NCI-H1092 treated with DMSO at 0.1 percent for 48 hours (cell line): Measurements from ENCODE around the gene CRACR2B.

Experiments used
- DNase-seq: peaks from one replicate; lab custom pipeline; 2025; lab: John Stamatoyannopoulos, UW

Gene CRACR2B

DNA sequence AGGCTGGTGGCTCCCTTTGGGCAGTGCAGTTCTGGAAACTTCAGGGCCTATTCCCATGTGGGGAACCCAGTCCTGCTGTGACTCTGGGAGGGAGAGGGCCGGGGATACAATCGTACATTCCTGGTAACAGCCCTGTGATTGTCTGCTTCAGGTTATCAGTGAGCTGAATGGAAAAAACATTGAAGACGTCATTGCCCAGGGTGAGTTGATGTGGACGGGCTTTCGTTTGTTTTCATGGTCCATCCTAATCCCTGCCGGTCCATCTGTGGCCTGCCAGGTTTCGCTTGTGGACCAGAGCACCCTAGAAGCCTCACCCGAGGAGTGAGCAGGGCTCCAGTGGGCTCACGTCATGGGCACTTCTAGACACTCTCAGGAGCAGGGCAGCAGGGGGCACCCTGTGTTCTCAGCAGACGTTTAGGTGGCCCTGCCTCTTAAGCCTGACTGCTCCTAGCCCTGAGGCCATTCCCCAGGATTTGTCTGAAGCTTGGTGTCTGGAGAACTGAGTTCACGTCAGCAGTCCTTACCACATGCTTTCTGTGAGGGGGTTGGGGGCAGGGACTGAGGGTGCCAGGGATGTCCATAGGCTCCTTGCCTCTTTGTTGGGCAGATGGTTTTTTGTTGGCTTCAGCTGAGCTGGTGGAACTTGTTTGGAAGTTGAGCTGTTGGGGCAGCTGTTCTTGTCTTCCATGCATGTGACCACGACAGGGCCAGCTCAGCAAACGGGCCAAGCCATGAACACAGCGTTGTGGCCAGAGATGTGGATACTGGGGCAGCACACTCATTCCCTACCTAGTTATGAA lies 16.1 kb upstream of the CRACR2B start:
- DNase-seq, result no peak

DNA sequence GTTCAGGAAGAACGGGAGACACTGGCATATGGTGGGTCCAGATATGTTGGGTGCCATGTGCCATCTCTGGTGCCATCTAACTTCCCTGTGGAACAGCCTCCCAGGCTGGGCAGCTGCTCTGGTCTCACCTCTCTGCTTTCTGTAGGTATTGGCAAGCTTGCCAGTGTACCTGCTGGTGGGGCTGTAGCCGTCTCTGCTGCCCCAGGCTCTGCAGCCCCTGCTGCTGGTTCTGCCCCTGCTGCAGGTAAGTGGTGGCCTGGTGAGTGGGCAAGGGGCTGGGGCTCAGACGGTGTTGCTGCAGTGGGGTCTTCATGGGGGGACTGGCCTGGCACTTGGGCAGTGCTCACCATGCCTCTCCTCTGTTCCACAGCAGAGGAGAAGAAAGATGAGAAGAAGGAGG lies 15.3 kb upstream of the CRACR2B start:
- no peak for DNase-seq

DNA sequence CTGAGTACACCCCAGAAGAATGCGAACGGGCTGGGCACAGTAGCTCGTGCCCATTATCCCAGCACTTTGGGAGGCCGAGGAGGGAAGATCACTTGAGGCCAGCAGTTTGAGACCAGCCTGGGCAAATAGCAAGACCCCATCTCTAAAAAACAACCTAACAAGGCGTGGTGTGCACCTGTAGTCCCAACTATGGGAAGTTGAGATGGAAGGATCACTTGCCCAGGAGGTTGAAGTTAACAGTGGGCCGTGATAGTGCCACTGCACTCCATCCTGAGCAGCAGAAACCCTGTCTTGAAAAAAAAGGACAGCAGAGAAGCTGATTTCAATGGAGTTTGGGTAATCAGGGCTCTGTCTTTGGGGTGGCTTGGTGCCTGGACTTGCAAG lies 14.7 kb upstream of the CRACR2B start:
- DNase-seq, result no peak

DNA sequence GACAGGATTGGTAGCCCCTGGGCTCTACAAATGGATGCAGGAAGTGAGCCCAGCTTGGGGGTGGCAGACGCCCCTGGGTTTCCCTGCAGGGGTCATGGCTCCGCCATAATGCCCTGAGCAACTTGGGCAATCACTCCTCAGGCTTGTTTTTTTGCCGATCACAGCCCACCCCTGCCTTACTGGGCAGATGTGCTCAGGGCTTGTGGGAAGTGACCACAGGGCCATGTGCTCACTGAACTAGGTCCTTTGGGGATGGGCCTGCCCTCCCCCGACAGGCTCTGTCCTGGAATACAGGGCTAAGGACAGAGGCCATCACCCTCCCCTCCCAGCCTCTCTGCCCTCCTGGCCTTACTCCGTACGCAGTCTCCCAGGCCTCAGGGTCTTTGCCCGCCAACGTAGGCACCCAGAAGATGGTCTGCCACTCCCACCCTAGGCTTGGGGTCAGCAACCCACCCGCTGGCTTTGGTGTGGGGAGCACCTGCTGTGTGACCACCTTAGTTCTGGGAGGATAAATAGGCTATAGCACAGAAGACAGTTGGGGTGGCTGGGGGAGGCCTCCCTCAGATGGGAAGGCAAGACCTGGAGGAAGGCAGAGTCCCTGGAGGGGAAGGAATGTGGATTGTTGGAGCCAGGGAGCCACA lies 14.1 kb upstream of the CRACR2B start:
- DNase-seq, result no peak

DNA sequence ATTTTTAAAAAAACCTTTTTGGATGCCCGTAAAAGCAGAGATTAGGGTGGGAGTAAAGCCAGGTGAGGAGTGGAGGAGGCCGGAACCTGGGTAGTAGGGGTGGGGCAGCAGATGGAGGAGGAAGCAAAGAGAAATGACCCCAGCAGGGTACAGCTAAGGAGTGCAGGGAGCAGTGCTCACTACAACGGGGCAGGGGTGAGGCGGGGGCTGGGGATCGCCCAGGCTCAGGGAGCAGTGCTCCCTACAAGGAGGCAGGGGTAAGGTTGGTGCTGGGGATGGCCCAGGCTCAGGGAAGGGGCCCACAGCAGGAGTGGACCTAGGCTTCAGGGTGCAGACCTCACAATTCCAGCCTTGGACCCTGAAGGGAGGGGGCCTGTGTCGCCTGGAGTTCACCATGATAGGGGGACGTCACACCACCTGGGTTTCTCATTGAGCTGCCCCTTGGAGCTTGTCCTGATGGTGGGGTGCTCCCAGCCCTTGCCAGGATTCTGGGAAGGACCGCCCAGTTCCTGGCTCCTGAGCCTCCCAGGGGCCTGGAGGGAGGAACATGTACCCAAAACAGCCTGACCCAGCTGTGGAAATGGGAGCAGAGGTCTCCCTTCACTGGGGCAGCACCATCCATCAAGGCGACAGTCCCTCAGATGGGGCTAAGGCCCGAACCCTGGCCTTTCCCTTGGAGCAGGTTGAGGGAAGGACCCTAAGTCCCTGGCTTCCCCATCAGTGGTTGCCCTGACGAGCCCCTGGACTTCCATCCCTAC lies 11.9 kb upstream of the CRACR2B start:
- DNase-seq, result no peak

DNA sequence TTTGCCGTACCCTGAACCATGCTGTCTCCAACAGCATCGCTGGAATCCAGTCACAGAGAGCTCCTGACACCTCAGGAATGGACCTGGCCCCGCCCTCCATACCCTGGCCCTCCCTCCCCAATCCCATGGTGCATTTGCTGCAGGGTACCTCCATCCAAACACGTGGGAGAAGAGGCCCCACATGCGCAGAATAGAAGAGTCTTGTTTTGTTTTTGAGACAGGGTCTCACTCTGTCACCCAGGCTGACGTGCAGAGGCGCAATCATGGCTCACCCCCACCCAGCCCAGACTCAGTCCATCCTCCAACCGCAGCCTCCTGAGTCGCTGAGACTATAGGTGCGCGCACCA lies 11.3 kb upstream of the CRACR2B start:
- DNase-seq, result no peak

DNA sequence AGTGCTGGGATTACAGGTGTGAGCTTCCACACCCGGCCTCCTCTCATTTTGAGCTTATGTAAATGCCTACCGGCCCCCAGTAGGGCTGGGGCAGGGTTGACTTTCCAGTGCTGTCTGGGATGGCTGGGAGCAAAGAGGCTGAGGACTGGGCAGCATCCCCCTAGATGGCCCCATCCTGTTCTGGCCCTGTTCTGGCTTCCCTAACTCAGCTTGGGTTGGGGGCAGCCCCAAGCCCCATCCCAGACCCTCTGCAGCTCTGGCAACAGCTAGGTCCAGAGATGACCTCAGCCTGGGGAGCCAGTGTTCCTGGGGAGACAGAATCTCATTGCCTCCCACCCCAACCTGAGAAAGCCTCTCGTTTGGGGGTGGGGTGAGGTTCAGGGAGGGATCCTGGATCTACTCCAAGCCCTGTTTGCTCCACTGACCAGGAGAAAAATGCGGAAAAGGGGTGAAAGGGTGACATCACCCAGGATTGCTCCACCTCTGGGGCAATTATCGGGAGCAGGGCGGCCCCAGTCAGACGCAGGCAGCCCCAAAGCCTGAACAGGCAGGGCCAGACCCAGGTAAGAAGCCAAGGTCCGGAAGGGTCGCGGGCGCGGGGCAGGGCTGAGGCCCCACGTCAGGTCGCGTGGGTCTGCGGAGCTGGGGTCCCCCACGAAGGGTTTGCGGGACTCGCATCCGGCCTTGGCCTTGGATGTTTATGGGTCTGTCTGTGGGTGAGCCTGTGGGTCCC lies 9.2 kb upstream of the CRACR2B start, which contains the start of gene PNPLA2:
Gene PNPLA2, plus strand, starts transcription at position 519 of the 733 bp plus-strand sequence. CDS start 805 bp downstream, outside the sequence.
- DNase-seq, result no peak

DNA sequence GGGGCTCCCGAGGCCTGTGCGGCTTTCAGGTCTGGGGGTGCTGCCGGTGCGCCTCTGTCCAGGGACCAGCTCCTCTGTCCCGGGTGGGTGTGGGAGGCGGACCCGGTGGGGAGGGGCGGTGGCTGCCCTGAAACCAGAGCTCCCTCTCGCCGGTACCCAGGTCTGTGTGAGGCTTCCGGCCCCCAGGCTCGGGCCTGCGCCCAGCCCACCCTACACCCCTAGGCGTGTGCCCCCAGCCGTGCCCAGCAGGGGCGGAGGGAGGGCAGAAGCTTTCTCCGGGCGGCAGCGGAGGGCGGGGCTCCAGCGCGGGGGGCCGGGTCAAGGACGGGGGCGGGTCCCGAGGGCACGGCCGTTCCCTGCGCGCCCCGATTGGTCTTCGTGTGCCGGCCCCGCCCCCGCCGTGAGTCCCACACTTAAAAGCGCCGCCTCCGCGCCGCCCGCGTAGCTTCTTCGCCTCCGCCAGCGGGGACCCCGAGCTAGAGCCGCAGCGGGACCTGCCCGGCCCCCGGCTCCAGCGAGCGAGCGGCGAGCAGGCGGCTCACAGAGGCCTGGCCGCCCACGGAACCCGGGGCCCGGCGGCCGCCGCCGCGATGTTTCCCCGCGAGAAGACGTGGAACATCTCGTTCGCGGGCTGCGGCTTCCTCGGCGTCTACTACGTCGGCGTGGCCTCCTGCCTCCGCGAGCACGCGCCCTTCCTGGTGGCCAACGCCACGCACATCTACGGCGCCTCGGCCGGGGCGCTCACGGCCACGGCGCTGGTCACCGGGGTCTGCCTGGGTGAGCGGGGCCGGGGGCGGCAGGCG lies 8.4 kb upstream of the CRACR2B start:
- DNase-seq, result peak; percentile 84

DNA sequence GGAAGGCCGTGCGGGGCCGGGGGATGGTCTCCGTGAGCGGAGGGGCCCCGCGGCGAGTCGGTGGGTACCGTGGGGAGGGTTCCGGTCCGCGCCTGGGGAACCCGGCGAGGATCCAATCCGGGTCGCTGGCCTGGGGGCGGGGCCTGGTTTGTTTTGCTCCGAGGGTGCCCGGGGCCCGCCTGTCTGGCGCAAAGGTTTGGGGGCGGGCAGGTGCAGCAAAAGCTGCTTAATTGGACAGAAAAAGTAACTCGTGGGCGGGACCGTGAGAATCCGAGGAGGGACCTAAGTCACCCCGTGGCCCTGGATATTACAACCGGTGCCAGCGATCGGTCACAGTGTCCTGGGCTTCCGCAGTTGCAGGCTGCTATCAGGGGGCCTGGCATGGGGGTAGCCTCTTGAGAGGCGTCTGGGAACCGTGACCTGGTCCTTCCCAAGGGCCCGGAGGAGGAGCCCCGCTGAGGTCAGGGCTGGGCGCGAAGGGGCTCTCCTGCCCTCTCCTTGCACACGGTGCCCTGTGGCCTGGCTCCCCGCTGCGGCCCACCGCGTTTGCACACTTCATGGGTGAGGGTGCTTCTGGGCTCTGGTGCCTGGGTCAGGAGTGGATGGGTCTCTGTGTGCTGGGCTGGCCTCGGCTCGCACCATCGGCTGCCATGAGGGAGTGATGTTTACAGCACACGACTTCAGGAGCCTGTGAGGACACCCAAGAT lies 7.6 kb upstream of the CRACR2B start:
- DNase-seq, result peak; percentile 44

DNA sequence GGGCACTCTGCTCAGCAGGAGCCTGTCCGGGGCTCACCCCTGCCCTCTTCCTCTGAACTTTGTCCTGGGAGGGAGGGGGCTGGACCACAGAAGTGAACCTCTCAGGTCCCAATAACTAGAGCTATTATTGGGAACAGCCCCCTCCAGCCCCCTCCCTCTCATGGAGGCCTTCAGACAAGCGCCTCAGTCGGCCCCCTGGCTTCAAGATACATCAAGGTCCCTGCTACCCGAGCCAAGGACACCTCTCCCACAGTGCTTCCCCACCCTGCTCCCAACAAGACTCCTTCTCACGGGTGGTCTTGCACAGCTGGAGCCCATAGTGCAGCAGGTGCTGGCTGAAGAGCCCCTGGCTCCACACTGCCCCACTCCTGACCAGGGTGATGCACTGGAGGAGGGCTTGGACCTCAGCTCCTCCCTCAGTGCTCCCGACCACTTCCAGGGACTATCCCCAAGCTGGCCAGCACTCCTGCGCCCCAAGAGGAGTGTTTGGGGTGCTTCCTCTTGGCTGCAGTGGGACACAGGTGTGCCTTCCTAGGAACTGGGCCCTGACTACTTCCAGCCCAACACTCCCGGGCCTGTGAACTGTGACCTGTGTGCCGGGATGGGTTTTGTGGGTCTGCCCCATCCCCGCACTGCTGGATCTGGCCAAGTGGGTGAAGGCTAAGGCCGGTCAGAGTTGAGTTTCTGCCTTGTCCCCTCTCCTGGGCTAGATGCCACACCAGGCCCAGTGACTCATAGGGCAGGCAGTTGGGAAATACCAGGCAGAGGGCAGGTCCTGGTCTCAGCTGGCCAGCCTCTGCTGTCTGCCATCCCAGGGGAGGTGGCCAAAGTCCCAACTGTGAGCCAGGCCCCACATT lies 6.8 kb upstream of the CRACR2B start:
- no peak for DNase-seq

DNA sequence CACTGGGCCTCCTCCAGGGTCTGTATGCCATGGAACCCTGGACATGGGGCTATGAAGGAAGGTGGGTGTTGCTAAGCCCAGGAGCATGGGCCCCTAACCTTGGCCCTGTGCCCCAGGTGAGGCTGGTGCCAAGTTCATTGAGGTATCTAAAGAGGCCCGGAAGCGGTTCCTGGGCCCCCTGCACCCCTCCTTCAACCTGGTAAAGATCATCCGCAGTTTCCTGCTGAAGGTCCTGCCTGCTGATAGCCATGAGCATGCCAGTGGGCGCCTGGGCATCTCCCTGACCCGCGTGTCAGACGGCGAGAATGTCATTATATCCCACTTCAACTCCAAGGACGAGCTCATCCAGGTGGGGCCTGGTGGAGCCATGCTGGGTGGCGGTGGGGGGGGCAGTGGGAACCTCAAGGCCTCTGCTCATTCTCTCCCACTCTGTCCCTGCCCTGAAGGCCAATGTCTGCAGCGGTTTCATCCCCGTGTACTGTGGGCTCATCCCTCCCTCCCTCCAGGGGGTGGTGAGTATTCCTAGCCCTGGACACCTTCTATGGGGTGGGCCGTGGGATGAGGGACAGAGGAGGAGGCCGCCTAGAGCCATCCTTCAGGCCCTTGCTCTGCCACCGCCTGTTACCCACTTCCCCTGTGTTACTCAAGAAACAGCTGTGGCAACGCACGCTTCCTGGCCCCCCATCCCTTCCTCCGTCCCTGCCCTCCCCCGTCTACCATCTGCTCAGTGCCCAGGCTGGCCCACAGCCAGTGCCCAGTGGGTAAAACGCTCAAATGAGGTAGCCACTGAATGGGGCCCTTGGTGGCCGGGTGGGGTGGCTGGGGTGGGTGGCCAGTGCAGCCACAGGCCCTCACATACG lies 6.0 kb upstream of the CRACR2B start:
- DNase-seq, result no peak

DNA sequence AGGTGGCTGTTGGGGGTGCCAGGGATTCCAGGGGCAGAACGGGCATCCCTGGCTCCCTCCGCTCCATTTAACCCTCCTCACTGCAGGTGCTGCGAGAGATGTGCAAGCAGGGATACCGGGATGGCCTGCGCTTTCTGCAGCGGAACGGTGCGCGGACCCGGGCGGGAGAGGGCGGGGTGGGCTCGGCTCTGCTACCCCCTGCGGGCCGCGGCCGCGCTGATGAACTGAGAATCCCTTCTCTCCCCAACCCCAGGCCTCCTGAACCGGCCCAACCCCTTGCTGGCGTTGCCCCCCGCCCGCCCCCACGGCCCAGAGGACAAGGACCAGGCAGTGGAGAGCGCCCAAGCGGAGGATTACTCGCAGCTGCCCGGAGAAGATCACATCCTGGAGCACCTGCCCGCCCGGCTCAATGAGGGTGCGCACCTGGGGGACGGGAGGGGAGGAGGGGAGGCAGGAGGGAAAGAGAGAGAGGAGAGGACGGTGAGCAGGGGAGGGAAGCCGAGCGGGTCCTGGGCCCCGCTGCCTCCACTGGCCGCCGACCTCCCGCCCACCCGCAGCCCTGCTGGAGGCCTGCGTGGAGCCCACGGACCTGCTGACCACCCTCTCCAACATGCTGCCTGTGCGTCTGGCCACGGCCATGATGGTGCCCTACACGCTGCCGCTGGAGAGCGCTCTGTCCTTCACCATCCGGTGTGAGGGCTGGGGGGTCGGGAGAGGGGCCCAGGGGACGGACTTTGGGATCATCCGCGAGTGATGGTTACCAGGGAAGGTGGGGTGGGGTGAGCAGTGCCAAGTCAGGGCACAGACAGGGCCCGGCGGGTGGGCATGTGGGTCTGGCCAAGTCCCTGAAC lies 4.1 kb upstream of the CRACR2B start:
- no peak for DNase-seq

DNA sequence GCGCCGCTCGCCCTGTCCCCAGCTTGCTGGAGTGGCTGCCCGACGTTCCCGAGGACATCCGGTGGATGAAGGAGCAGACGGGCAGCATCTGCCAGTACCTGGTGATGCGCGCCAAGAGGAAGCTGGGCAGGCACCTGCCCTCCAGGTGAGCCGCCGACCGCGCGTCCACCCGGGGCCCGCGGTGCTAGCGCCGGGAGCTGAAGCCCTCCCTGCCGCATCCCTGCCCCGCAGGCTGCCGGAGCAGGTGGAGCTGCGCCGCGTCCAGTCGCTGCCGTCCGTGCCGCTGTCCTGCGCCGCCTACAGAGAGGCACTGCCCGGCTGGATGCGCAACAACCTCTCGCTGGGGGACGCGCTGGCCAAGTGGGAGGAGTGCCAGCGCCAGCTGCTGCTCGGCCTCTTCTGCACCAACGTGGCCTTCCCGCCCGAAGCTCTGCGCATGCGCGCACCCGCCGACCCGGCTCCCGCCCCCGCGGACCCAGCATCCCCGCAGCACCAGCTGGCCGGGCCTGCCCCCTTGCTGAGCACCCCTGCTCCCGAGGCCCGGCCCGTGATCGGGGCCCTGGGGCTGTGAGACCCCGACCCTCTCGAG lies 3.3 kb upstream of the CRACR2B start:
- peak; percentile 88 for DNase-seq

DNA sequence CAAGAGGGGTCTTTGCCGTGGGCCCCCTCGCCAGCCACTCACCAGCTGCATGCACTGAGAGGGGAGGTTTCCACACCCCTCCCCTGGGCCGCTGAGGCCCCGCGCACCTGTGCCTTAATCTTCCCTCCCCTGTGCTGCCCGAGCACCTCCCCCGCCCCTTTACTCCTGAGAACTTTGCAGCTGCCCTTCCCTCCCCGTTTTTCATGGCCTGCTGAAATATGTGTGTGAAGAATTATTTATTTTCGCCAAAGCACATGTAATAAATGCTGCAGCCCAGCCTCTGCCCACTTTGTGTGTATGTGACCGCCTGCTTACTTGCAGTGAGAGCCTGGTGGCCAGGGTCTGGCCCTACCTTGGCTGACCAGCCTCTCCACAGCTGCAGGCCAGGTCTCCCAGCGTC lies 2.8 kb upstream of the CRACR2B start:
- peak; percentile 52 for DNase-seq

DNA sequence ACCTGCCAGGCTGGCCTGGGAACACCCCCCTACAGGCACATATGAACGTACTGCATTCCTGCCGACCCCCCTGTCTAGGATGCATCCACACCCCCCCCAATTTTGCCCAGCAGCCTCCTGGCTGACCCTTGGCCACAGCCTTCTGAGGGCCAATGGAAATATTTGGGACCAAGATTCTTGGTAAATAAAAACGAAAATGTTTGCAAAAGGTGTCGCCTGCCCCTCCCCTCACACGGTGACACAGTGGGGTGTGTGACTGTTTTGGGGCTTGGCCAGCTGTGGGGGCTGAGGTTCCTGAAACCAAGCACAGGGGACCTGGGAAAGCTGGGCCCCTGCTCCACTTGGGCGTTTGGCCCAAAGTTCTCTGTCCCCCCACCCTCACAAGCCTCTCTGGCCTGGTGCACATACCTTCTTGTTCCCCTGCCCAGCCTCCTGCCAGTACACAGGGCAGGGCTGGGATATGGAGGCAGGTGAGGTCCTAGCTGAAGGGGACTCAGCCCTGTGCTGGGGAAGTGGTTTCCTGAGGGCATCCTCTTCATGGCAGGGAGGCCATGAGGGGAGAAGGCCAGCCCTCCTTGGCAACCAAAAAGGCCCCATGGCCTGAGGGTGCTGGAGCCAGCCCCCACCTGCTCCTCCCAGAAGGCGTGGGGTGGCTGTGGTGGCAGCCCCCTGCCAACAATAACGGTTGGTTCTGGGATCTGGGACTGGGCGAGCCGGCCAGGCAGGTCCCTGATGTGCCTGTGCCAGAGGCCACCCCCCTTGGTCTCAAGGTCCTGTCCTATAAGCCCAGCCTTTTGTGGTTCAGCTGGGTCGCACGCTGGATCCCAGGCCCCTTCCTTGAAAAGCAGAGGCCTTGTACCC lies 2.1 kb upstream of the CRACR2B start:
- no peak for DNase-seq

DNA sequence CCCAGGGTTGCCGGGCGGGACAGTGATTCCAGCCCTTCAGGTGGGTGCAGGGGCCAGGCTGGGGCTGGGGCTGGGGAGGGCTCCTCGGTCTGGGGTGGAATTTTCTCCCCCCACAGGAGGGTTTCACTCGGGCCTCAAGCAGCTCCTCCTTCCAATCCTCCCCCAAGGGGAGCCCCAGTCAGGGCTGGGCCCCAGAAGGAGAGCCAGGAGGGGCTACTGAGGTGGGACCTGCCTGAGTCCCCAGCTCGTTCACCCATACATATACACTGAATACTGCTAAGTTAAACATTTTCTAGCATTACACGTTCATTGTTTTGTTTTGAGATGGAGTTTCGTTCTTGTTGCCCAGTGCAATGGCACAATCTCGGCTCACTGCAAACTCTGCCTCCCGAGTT lies 1.5 kb upstream of the CRACR2B start:
- DNase-seq, result no peak

DNA sequence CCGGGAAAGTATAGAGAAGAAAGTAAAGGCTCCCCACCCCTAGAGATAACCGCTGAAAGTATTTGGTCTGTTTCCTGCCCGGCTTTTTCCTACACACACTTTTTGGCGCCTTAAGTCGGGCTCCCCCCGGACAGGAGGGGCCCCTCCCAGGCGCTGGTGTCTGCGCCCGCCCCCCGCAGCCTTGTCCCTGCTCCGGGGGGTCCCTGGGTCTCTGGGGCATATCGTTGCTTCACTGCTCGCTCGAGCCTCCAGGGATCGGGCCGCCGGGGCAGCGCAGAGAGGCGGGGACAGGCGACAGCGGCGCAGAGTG lies 928 bp upstream of the CRACR2B start:
- DNase-seq, result no peak
